ENCODE results near the gene CARF.

- TF ChIP-seq CTCF (IDR thresholded peaks at IDR 0.05) (no peak), POLR2A (IDR thresholded peaks at IDR 0.05) (no peak)
Observed at GRCh38 chr2:202982779-202983491, 70.9 kb downstream of the CARF start.
